ENCODE measurements around the gene ALKBH3.

The ALKBH3 gene

GRCh38 chr11:43905813-43906241 lies 25.2 kb downstream of the ALKBH3 start:
- H3K36me3 ChIP-seq (ENCODE audit: low read depth) = peaks cover 50% of the 10 kb centered on the region
- no peaks in the 10 kb centered on the region for H3K9me3 ChIP-seq (ENCODE audit: severe bottlenecking)
- H3K27me3 ChIP-seq (ENCODE audit: insufficient read depth, poor library complexity, severe bottlenecking) = no peaks in the 10 kb centered on the region
- no peaks in the 10 kb centered on the region for H3K4me1 ChIP-seq (ENCODE audit: insufficient read depth, poor library complexity, severe bottlenecking)
- ATAC-seq (ENCODE audit: low read depth) (no peak), DNase-seq (ENCODE audit: low spot score) (no peak)
- H3K27ac ChIP-seq (ENCODE audit: poor library complexity, severe bottlenecking) = no peak overlapping the region
- no peak overlapping the region for H3K4me3 ChIP-seq (ENCODE audit: severe bottlenecking)
- no peak for TF ChIP-seq CTCF (IDR thresholded peaks at IDR 0.05; ENCODE audit: poor library complexity, severe bottlenecking)

GRCh38 chr11:43907028-43907975 lies 26.7 kb downstream of the ALKBH3 start:
- Histone ChIP-seq H3K27me3 (ENCODE audit: insufficient read depth, poor library complexity, severe bottlenecking) (no peaks in the 10 kb centered on the region), H3K4me3 (ENCODE audit: severe bottlenecking) (no peak overlapping the region), H3K36me3 (ENCODE audit: low read depth) (peaks cover 47% of the 10 kb centered on the region), H3K4me1 (ENCODE audit: insufficient read depth, poor library complexity, severe bottlenecking) (no peaks in the 10 kb centered on the region), H3K27ac (ENCODE audit: poor library complexity, severe bottlenecking) (no peak overlapping the region), H3K9me3 (ENCODE audit: severe bottlenecking) (no peaks in the 10 kb centered on the region)
- ATAC-seq (ENCODE audit: low read depth) = no peak
- no peak for TF ChIP-seq CTCF (IDR thresholded peaks at IDR 0.05; ENCODE audit: poor library complexity, severe bottlenecking)
- DNase-seq (ENCODE audit: low spot score) = no peak

GRCh38 chr11:43908191-43908590 lies 27.6 kb downstream of the ALKBH3 start:
- no peak for ATAC-seq (ENCODE audit: low read depth)

GRCh38 chr11:43908683-43909082 lies 28.1 kb downstream of the ALKBH3 start:
- no peak for TF ChIP-seq CTCF (IDR thresholded peaks at IDR 0.05; ENCODE audit: poor library complexity, severe bottlenecking)
- ATAC-seq (ENCODE audit: low read depth) = no peak
- DNase-seq (ENCODE audit: low spot score) = no peak
- Histone ChIP-seq H3K27ac (ENCODE audit: poor library complexity, severe bottlenecking) (no peak overlapping the region), H3K36me3 (ENCODE audit: low read depth) (peaks cover 45% of the 10 kb centered on the region), H3K27me3 (ENCODE audit: insufficient read depth, poor library complexity, severe bottlenecking) (no peaks in the 10 kb centered on the region), H3K9me3 (ENCODE audit: severe bottlenecking) (no peaks in the 10 kb centered on the region), H3K4me3 (ENCODE audit: severe bottlenecking) (no peak overlapping the region), H3K4me1 (ENCODE audit: insufficient read depth, poor library complexity, severe bottlenecking) (no peaks in the 10 kb centered on the region)

More at GRCh38 chr11:43908191-43908590, 27.6 kb downstream of the ALKBH3 start:
- no peaks in the 10 kb centered on the region for H3K27me3 ChIP-seq (ENCODE audit: insufficient read depth, poor library complexity, severe bottlenecking)
- no peak overlapping the region for H3K27ac ChIP-seq (ENCODE audit: poor library complexity, severe bottlenecking)
- DNase-seq (ENCODE audit: low spot score) = no peak
- no peak overlapping the region for H3K4me3 ChIP-seq (ENCODE audit: severe bottlenecking)
- H3K9me3 ChIP-seq (ENCODE audit: severe bottlenecking) = no peaks in the 10 kb centered on the region
- H3K4me1 ChIP-seq (ENCODE audit: insufficient read depth, poor library complexity, severe bottlenecking) = no peaks in the 10 kb centered on the region
- TF ChIP-seq CTCF (IDR thresholded peaks at IDR 0.05; ENCODE audit: poor library complexity, severe bottlenecking) = no peak
- H3K36me3 ChIP-seq (ENCODE audit: low read depth) = peaks cover 45% of the 10 kb centered on the region

Measured in RWPE2 (cell line).